Measurements from ENCODE around the gene CTSA.
A peak's percentile ranks its signal among the peaks of the same experiment; 100 is the strongest.

CTSA gene

DNA sequence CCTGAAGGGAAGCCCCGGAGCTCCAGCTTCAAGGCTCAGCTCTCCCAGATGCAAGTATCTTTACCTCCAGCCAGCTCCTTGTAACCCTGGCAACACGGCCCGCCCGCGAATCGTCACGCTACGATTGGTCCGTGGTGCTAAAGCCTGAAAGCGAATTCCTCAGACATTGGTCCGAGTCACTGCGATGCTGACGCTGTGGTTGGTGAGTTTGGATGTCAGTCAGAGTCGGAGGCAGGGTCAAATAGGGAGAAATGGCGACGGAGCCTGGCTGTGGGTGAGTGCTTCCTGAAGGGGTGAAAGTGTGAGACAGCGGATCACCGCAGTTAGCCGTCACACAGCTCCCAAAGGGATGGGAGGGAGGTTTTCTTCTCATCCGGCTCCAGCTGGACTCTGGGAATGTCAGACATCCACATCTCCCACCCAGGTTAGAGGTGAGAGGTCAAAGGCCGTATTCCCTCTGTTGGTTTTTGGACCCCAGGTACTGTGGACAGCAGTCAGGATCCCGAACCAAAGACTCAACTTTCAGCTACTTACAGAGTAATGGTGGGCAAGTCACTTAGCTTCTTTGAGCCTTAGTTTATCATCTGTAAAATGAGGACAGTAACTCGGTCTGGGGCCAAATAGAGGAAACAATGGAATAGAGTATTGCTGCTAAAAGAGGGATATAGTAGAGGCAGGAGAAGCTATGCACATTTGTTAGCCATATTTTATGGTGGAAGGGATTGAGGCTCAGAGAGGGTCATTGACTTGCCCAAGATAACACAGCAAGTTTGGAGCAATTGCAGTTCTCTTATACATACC, 9.9 kb upstream of the CTSA start, which contains the start of gene ZSWIM1:
ZSWIM1 (plus strand) TSS at position 240 of the 801 bp plus-strand sequence. CDS start 1,366 bp downstream, outside the sequence.
- Histone ChIP-seq H3K79me2 (ENCODE audit: low read length) (peaks cover 19% of the 10 kb centered on the region), H4K20me1 (ENCODE audit: insufficient read depth, low read length) (no peaks in the 10 kb centered on the region)

GRCh38 chr20:45882469-45883099, 8.6 kb upstream of the CTSA start:
- no peak overlapping the region for H3K4me2 ChIP-seq (ENCODE audit: low read length)
- H3K4me1 ChIP-seq (ENCODE audit: low read length), result peaks cover 12% of the 10 kb centered on the region; the same call in 1 of the 2 replicates
- no peak overlapping the region for H3K27ac ChIP-seq (ENCODE audit: low read length)

More for the DNA sequence above, 9.9 kb upstream of the CTSA start, which contains the start of gene ZSWIM1:
- Histone ChIP-seq H3K4me3 (ENCODE audit: low read length) (peak within 1 kb of the TSS; percentile 85), H3K36me3 (replicated peaks; ENCODE audit: low read depth, low read length) (peaks cover 18% of the 10 kb centered on the region), H3K9me3 (ENCODE audit: insufficient read depth, low read length) (no peaks in the 10 kb centered on the region), H3K27ac (ENCODE audit: low read length) (peak within 1 kb of the TSS; percentile 37), H3K4me2 (ENCODE audit: low read length) (peak within 1 kb of the TSS; percentile 87), H2AFZ (ENCODE audit: low read depth, low read length) (peak within 1 kb of the TSS; percentile 83), H3K9ac (ENCODE audit: low read length) (peak within 1 kb of the TSS; percentile 89), H3K4me1 (ENCODE audit: low read length) (peaks cover 12% of the 10 kb centered on the region; the same call in 1 of the 2 replicates), H3K27me3 (ENCODE audit: low read depth, low read length) (no peaks in the 10 kb centered on the region)
- TF ChIP-seq, protein P1, sequence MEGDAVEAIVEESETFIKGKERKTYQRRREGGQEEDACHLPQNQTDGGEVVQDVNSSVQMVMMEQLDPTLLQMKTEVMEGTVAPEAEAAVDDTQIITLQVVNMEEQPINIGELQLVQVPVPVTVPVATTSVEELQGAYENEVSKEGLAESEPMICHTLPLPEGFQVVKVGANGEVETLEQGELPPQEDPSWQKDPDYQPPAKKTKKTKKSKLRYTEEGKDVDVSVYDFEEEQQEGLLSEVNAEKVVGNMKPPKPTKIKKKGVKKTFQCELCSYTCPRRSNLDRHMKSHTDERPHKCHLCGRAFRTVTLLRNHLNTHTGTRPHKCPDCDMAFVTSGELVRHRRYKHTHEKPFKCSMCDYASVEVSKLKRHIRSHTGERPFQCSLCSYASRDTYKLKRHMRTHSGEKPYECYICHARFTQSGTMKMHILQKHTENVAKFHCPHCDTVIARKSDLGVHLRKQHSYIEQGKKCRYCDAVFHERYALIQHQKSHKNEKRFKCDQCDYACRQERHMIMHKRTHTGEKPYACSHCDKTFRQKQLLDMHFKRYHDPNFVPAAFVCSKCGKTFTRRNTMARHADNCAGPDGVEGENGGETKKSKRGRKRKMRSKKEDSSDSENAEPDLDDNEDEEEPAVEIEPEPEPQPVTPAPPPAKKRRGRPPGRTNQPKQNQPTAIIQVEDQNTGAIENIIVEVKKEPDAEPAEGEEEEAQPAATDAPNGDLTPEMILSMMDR (IDR thresholded peaks at IDR 0.05; ENCODE audit: low read depth, low read length), result no peak
- no peak for TF ChIP-seq EZH2phosphoT487 (IDR thresholded peaks at IDR 0.05; ENCODE audit: low read depth)

GRCh38 chr20:45883100-45883469, 8.1 kb upstream of the CTSA start:
- Histone ChIP-seq H4K20me1 (ENCODE audit: insufficient read depth, low read length) (no peaks in the 10 kb centered on the region), H3K4me1 (ENCODE audit: low read length) (peaks cover 12% of the 10 kb centered on the region; the same call in 1 of the 2 replicates), H3K27ac (ENCODE audit: low read length) (no peak overlapping the region), H3K79me2 (ENCODE audit: low read length) (peaks cover 19% of the 10 kb centered on the region), H3K27me3 (ENCODE audit: low read depth, low read length) (no peaks in the 10 kb centered on the region), H3K9ac (ENCODE audit: low read length) (no peak overlapping the region), H2AFZ (ENCODE audit: low read depth, low read length) (no peak overlapping the region), H3K4me2 (ENCODE audit: low read length) (no peak overlapping the region), H3K4me3 (ENCODE audit: low read length) (no peak overlapping the region), H3K36me3 (replicated peaks; ENCODE audit: low read depth, low read length) (peaks cover 24% of the 10 kb centered on the region), H3K9me3 (ENCODE audit: insufficient read depth, low read length) (no peaks in the 10 kb centered on the region)
- TF ChIP-seq EZH2phosphoT487 (IDR thresholded peaks at IDR 0.05; ENCODE audit: low read depth), result no peak
- TF ChIP-seq, protein P1 (IDR thresholded peaks at IDR 0.05; ENCODE audit: low read depth, low read length), result no peak

More at GRCh38 chr20:45882469-45883099, 8.6 kb upstream of the CTSA start:
- no peaks in the 10 kb centered on the region for H3K9me3 ChIP-seq (ENCODE audit: insufficient read depth, low read length)
- no peaks in the 10 kb centered on the region for H3K27me3 ChIP-seq (ENCODE audit: low read depth, low read length)
- no peak overlapping the region for H3K9ac ChIP-seq (ENCODE audit: low read length)
- H4K20me1 ChIP-seq (ENCODE audit: insufficient read depth, low read length), result no peaks in the 10 kb centered on the region
- no peak overlapping the region for H2AFZ ChIP-seq (ENCODE audit: low read depth, low read length)
- TF ChIP-seq, protein P1 (IDR thresholded peaks at IDR 0.05; ENCODE audit: low read depth, low read length), result no peak
- TF ChIP-seq EZH2phosphoT487 (IDR thresholded peaks at IDR 0.05; ENCODE audit: low read depth), result no peak
- H3K36me3 ChIP-seq (replicated peaks; ENCODE audit: low read depth, low read length), result peaks cover 24% of the 10 kb centered on the region
- no peak overlapping the region for H3K4me3 ChIP-seq (ENCODE audit: low read length)
- peaks cover 19% of the 10 kb centered on the region for H3K79me2 ChIP-seq (ENCODE audit: low read length)

Measured in OCI-LY3 (cell line).